ENCODE data around the gene SAC3D1.
A peak's percentile ranks its signal among the peaks of the same experiment; 100 is the strongest.

SAC3D1 gene

GRCh38 chr11:65047581-65048422 lies 6.8 kb downstream of the SAC3D1 start:
- Histone ChIP-seq H2BK120ac (ENCODE audit: insufficient read depth, low read length, poor library complexity) (no peak overlapping the region), H3K4me2 (ENCODE audit: low read length) (peak overlapping the region; percentile 43), H4K8ac (ENCODE audit: low read depth, low read length) (no peak overlapping the region), H3K4me3 (ENCODE audit: low read depth, low read length) (no peak overlapping the region), H2AK5ac (ENCODE audit: low read length) (no peak overlapping the region), H3K27me3 (ENCODE audit: insufficient read depth, low read length) (no peaks in the 10 kb centered on the region), H2BK5ac (ENCODE audit: low read depth, low read length, poor library complexity) (no peak overlapping the region), H3K4me1 (ENCODE audit: control insufficient read depth in 1 of 2, insufficient read depth in 2 of 2, low read length in 2 of 2) (no peaks in the 10 kb centered on the region), H2BK12ac (ENCODE audit: low read length) (no peak overlapping the region), H3K18ac (ENCODE audit: low read length) (no peak overlapping the region), H3K9ac (ENCODE audit: low read length) (no peak overlapping the region), H4K91ac (ENCODE audit: low read depth, low read length) (no peak overlapping the region), H3K4ac (ENCODE audit: low read depth, low read length) (no peak overlapping the region), H3K79me1 (ENCODE audit: low read length) (no peaks in the 10 kb centered on the region), H3K36me3 (ENCODE audit: control insufficient read depth in 1 of 2, insufficient read depth in 2 of 2, low read length in 2 of 2) (peaks cover 19% of the 10 kb centered on the region in 2 experiments), H3K27ac (ENCODE audit: low read depth, low read length) (no peak overlapping the region), H3K79me2 (ENCODE audit: control insufficient read depth, insufficient read depth, low read length, poor library complexity) (no peaks in the 10 kb centered on the region), H2AFZ (ENCODE audit: insufficient read depth, low read length, poor library complexity) (no peak overlapping the region), H4K12ac (ENCODE audit: low read depth, low read length) (no peak overlapping the region), H3K23ac (ENCODE audit: low read length) (no peak overlapping the region), H3K9me3 (ENCODE audit: insufficient read depth, low read depth, low read length) (peaks cover 1% of the 10 kb centered on the region), H3K14ac (ENCODE audit: low read length) (no peak overlapping the region)
- DNase-seq: no peak
- WGBS (ENCODE audit: extremely low coverage, insufficient coverage, insufficient read length): no CpG with 5 or more reads among the region's 56 CpGs

DNA sequence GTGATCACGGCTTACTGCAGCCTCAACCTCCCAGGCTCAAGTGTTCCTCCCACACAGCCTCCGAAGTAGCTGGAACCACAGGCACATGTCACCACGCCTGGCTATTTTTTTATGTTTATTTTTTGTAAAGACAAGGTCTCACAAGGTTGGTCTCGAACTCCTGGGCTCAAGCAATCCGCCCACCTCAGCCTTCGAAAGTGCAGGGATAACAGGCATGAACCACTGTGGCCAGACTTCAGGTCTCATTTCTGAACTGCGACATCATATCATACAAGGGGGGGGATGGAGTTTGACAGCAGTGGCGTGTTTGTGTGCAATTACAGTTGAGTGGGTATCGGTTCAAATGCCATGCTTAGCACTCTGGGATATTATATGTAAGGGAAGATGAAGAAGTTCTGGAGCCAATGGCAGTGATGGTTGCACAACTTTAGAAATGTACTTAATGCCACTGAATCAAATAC lies 10.4 kb downstream of the SAC3D1 start:
- H3K4ac ChIP-seq (ENCODE audit: low read depth, low read length): no peak overlapping the region
- H3K9me3 ChIP-seq (ENCODE audit: insufficient read depth, low read depth, low read length): peaks cover 5% of the 10 kb centered on the region
- H4K8ac ChIP-seq (ENCODE audit: low read depth, low read length): no peak overlapping the region
- H4K91ac ChIP-seq (ENCODE audit: low read depth, low read length): no peak overlapping the region
- no peak overlapping the region for H3K4me3 ChIP-seq (ENCODE audit: low read depth, low read length)
- no peak overlapping the region for H4K12ac ChIP-seq (ENCODE audit: low read depth, low read length)
- H3K79me1 ChIP-seq (ENCODE audit: low read length): no peaks in the 10 kb centered on the region
- no peaks in the 10 kb centered on the region for H3K79me2 ChIP-seq (ENCODE audit: control insufficient read depth, insufficient read depth, low read length, poor library complexity)
- H3K27ac ChIP-seq (ENCODE audit: low read depth, low read length): no peak overlapping the region
- DNase-seq: no peak
- H3K27me3 ChIP-seq (ENCODE audit: insufficient read depth, low read length): no peaks in the 10 kb centered on the region
- no peaks in the 10 kb centered on the region for H3K4me1 ChIP-seq (ENCODE audit: control insufficient read depth in 1 of 2, insufficient read depth in 2 of 2, low read length in 2 of 2)
- no peak overlapping the region for H2AK5ac ChIP-seq (ENCODE audit: low read length)
- no peak overlapping the region for H3K18ac ChIP-seq (ENCODE audit: low read length)
- H3K36me3 ChIP-seq (ENCODE audit: control insufficient read depth in 1 of 2, insufficient read depth in 2 of 2, low read length in 2 of 2): no peaks in the 10 kb centered on the region
- no peak overlapping the region for H2BK120ac ChIP-seq (ENCODE audit: insufficient read depth, low read length, poor library complexity)
- no peak overlapping the region for H2BK5ac ChIP-seq (ENCODE audit: low read depth, low read length, poor library complexity)
- H3K9ac ChIP-seq (ENCODE audit: low read length): no peak overlapping the region
- H2AFZ ChIP-seq (ENCODE audit: insufficient read depth, low read length, poor library complexity): no peak overlapping the region
- no peak overlapping the region for H3K23ac ChIP-seq (ENCODE audit: low read length)
- H3K14ac ChIP-seq (ENCODE audit: low read length): no peak overlapping the region
- WGBS (ENCODE audit: extremely low coverage, insufficient coverage, insufficient read length): no CpG with 5 or more reads among the region's 9 CpGs
- no peak overlapping the region for H2BK12ac ChIP-seq (ENCODE audit: low read length)
- H3K4me2 ChIP-seq (ENCODE audit: low read length): no peak overlapping the region

DNA sequence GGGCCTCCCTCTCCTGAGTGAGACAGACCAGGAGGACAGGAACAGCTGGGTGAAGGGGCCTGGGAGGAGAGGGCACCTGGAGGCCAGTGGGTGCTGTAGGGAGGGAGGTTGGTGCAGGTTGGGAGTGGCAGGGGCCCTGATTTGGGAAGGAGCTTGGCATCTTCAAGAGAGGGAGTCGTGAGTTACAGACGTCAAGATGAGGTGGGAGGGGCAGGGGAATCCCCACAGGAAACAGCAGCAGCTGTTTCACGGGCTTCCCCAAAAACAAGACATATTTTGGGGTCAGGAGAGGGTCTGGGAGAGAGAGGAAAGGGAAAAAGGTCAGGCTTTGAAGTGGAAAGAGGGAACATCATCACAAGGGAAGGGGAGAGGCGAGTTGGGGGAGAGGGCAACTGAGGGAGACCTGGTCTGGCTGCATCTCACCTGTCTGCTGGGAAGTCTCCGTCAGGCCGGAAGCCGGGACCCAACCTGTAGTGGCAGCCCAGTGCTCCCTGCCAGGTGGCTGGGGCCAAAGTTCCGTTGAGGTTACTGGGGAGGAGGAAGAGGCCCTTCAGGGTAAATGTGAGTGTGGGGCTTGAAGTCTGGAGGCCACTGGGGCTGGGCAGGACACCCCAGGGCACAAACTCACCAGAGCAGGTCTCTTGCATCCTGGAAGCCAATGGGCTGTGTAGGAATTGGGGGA lies 13.0 kb downstream of the SAC3D1 start:
- H4K12ac ChIP-seq (ENCODE audit: low read depth, low read length): no peak overlapping the region

GRCh38 chr11:65055538-65055937 lies 14.5 kb downstream of the SAC3D1 start:
- Histone ChIP-seq H3K79me2 (ENCODE audit: control insufficient read depth, insufficient read depth, low read length, poor library complexity) (no peaks in the 10 kb centered on the region), H3K4me2 (ENCODE audit: low read length) (no peak overlapping the region), H4K91ac (ENCODE audit: low read depth, low read length) (no peak overlapping the region), H3K36me3 (ENCODE audit: control insufficient read depth in 1 of 2, insufficient read depth in 2 of 2, low read length in 2 of 2) (no peaks in the 10 kb centered on the region), H3K4ac (ENCODE audit: low read depth, low read length) (no peak overlapping the region), H2BK5ac (ENCODE audit: low read depth, low read length, poor library complexity) (no peak overlapping the region), H3K4me3 (ENCODE audit: low read depth, low read length) (no peak overlapping the region), H4K12ac (ENCODE audit: low read depth, low read length) (no peak overlapping the region), H3K14ac (ENCODE audit: low read length) (no peak overlapping the region), H2AFZ (ENCODE audit: insufficient read depth, low read length, poor library complexity) (no peak overlapping the region), H3K27ac (ENCODE audit: low read depth, low read length) (no peak overlapping the region), H3K4me1 (ENCODE audit: control insufficient read depth in 1 of 2, insufficient read depth in 2 of 2, low read length in 2 of 2) (no peaks in the 10 kb centered on the region), H3K23ac (ENCODE audit: low read length) (no peak overlapping the region), H3K79me1 (ENCODE audit: low read length) (no peaks in the 10 kb centered on the region), H3K9ac (ENCODE audit: low read length) (no peak overlapping the region), H3K27me3 (ENCODE audit: insufficient read depth, low read length) (no peaks in the 10 kb centered on the region), H3K18ac (ENCODE audit: low read length) (no peak overlapping the region), H4K8ac (ENCODE audit: low read depth, low read length) (no peak overlapping the region), H2BK120ac (ENCODE audit: insufficient read depth, low read length, poor library complexity) (no peak overlapping the region), H2AK5ac (ENCODE audit: low read length) (no peak overlapping the region), H3K9me3 (ENCODE audit: insufficient read depth, low read depth, low read length) (peaks cover 3% of the 10 kb centered on the region), H2BK12ac (ENCODE audit: low read length) (no peak overlapping the region)
- no peak for DNase-seq
- no CpG with 5 or more reads among the region's 1 CpG for WGBS (ENCODE audit: extremely low coverage, insufficient coverage, insufficient read length)

More for the DNA sequence above, 13.0 kb downstream of the SAC3D1 start:
- H3K14ac ChIP-seq (ENCODE audit: low read length): no peak overlapping the region
- no peak overlapping the region for H3K23ac ChIP-seq (ENCODE audit: low read length)
- H2BK12ac ChIP-seq (ENCODE audit: low read length): no peak overlapping the region
- H2BK5ac ChIP-seq (ENCODE audit: low read depth, low read length, poor library complexity): no peak overlapping the region
- no peak overlapping the region for H3K4me2 ChIP-seq (ENCODE audit: low read length)
- no peak overlapping the region for H3K18ac ChIP-seq (ENCODE audit: low read length)
- H4K8ac ChIP-seq (ENCODE audit: low read depth, low read length): no peak overlapping the region
- no peaks in the 10 kb centered on the region for H3K79me2 ChIP-seq (ENCODE audit: control insufficient read depth, insufficient read depth, low read length, poor library complexity)
- DNase-seq: no peak
- no peaks in the 10 kb centered on the region for H3K4me1 ChIP-seq (ENCODE audit: control insufficient read depth in 1 of 2, insufficient read depth in 2 of 2, low read length in 2 of 2)
- no peak overlapping the region for H2AFZ ChIP-seq (ENCODE audit: insufficient read depth, low read length, poor library complexity)
- H3K27me3 ChIP-seq (ENCODE audit: insufficient read depth, low read length): no peaks in the 10 kb centered on the region
- no peak overlapping the region for H2AK5ac ChIP-seq (ENCODE audit: low read length)
- H3K36me3 ChIP-seq (ENCODE audit: control insufficient read depth in 1 of 2, insufficient read depth in 2 of 2, low read length in 2 of 2): no peaks in the 10 kb centered on the region
- no peak overlapping the region for H3K9ac ChIP-seq (ENCODE audit: low read length)
- no peak overlapping the region for H2BK120ac ChIP-seq (ENCODE audit: insufficient read depth, low read length, poor library complexity)
- no peak overlapping the region for H3K27ac ChIP-seq (ENCODE audit: low read depth, low read length)
- H3K79me1 ChIP-seq (ENCODE audit: low read length): no peaks in the 10 kb centered on the region
- H4K91ac ChIP-seq (ENCODE audit: low read depth, low read length): no peak overlapping the region
- no peak overlapping the region for H3K4me3 ChIP-seq (ENCODE audit: low read depth, low read length)
- no peak overlapping the region for H3K4ac ChIP-seq (ENCODE audit: low read depth, low read length)
- H3K9me3 ChIP-seq (ENCODE audit: insufficient read depth, low read depth, low read length): peaks cover 3% of the 10 kb centered on the region
- WGBS (ENCODE audit: extremely low coverage, insufficient coverage, insufficient read length): no CpG with 5 or more reads among the region's 8 CpGs
